Activated naive CD4-positive, alpha-beta T cell treated with Interleukin-2 at 50 U/mL for 16 hours (primary cell): ENCODE data around the gene CADM1.

Experiments used
- DNase-seq: peaks from one replicate; pipeline ENCODE4 v3.0.0-alpha.2; 2020

The CADM1 gene

GRCh38 chr11:115393950-115394349, 110.3 kb downstream of the CADM1 start:
- DNase-seq = no peak

- no peak for DNase-seq
Measured at GRCh38 chr11:115391598-115391997, 112.6 kb downstream of the CADM1 start.

GRCh38 chr11:115391160-115391559, 113.1 kb downstream of the CADM1 start:
- no peak for DNase-seq

- no peak for DNase-seq
Measured at GRCh38 chr11:115390441-115390840, 113.8 kb downstream of the CADM1 start.

GRCh38 chr11:115389790-115390189, 114.4 kb downstream of the CADM1 start:
- DNase-seq = no peak

GRCh38 chr11:115385226-115385625, 119.0 kb downstream of the CADM1 start:
- DNase-seq = no peak

- no peak for DNase-seq
Measured at GRCh38 chr11:115384236-115384635, 120.0 kb downstream of the CADM1 start.

GRCh38 chr11:115383431-115383830, 120.8 kb downstream of the CADM1 start:
- no peak for DNase-seq

GRCh38 chr11:115379528-115379927, 124.7 kb downstream of the CADM1 start:
- no peak for DNase-seq

- DNase-seq = no peak
Measured at GRCh38 chr11:115378557-115378956, 125.7 kb downstream of the CADM1 start.

GRCh38 chr11:115377882-115378296, 126.3 kb downstream of the CADM1 start:
- DNase-seq = no peak

GRCh38 chr11:115368616-115369015, 135.6 kb downstream of the CADM1 start:
- DNase-seq = no peak

GRCh38 chr11:115366826-115367225, 137.4 kb downstream of the CADM1 start:
- DNase-seq = no peak

GRCh38 chr11:115365907-115366306, 138.3 kb downstream of the CADM1 start:
- no peak for DNase-seq

GRCh38 chr11:115364896-115365295, 139.3 kb downstream of the CADM1 start:
- no peak for DNase-seq

- no peak for DNase-seq
Measured at GRCh38 chr11:115363921-115364320, 140.3 kb downstream of the CADM1 start.

GRCh38 chr11:115363426-115363825, 140.8 kb downstream of the CADM1 start:
- no peak for DNase-seq

- no peak for DNase-seq
Measured at GRCh38 chr11:115362997-115363396, 141.2 kb downstream of the CADM1 start.

GRCh38 chr11:115361025-115361424, 143.2 kb downstream of the CADM1 start:
- DNase-seq = no peak

GRCh38 chr11:115360186-115360824, 143.9 kb downstream of the CADM1 start:
- DNase-seq = no peak

GRCh38 chr11:115357066-115357465, 147.1 kb downstream of the CADM1 start:
- DNase-seq = no peak

- no peak for DNase-seq
Measured at GRCh38 chr11:115352805-115353485, 151.3 kb downstream of the CADM1 start.

- DNase-seq = no peak
Measured at GRCh38 chr11:115349335-115350017, 154.7 kb downstream of the CADM1 start.

- no peak for DNase-seq
Measured at GRCh38 chr11:115348416-115348815, 155.8 kb downstream of the CADM1 start.
